OCI-LY3 (cell line): ENCODE data around the gene IL17RD.

ENCODE experiments used
- H2AFZ ChIP-seq: fragments of 200-600, 300-600 bp; shearing (Covaris generic); 2 replicates; pipeline ENCODE4 v1.6.0; 2014; ENCODE audit warnings: antibody characterized with exemption, low read depth, low read length
- H3K27ac ChIP-seq: fragments of 200-600, 300-600 bp; sonication (generic); 2 replicates; pipeline ENCODE4 v1.5.1; 2014; ENCODE audit warnings: mild to moderate bottlenecking, low read length, moderate library complexity, mixed read lengths
- H3K27me3 ChIP-seq: fragments of 200-600, 300-600 bp; sonication (generic); 2 replicates; pipeline ENCODE4 v1.6.1; 2014; ENCODE audit warnings: low read depth, low read length, mixed read lengths
- H3K36me3 ChIP-seq: fragments of 200-600, 300-600 bp; sonication (generic); replicated peaks from 2 replicates; pipeline ENCODE3; 2014; ENCODE audit warnings: low read depth, low read length, mixed read lengths
- H3K4me1 ChIP-seq: fragments of 300-600, 200-600 bp; sonication (generic); 2 replicates; pipeline ENCODE4 v1.6.1; 2014; ENCODE audit warnings: low read length, mixed read lengths
- H3K4me2 ChIP-seq: fragments of 200-600, 300-600 bp; sonication (generic); 2 replicates; pipeline ENCODE4 v1.6.1; 2014; ENCODE audit warnings: low read length, mixed read lengths
- H3K4me3 ChIP-seq: fragments of 300-600, 200-600 bp; sonication (generic); 2 replicates; pipeline ENCODE4 v1.5.1; 2014; ENCODE audit warnings: antibody characterized with exemption, mild to moderate bottlenecking, low read length, moderate library complexity
- H3K79me2 ChIP-seq: fragments of 300-600, 200-600 bp; shearing (Covaris generic); 2 replicates; pipeline ENCODE4 v1.6.1; 2014; ENCODE audit warnings: mild to moderate bottlenecking, low read length, mixed read lengths
- H3K9ac ChIP-seq: fragments of 300-600, 200-600 bp; shearing (Covaris generic); 2 replicates; pipeline ENCODE4 v1.6.0; 2014; ENCODE audit warnings: mild to moderate bottlenecking, low read length, moderate library complexity
- H3K9me3 ChIP-seq: fragments of 200-600, 300-600 bp; shearing (Covaris generic); 2 replicates; pipeline ENCODE4 v1.6.1; 2014; ENCODE audit warnings: low read length, mixed read lengths; ENCODE audit not compliant: insufficient read depth
- H4K20me1 ChIP-seq: fragments of 200-600, 300-600 bp; sonication (generic); 2 replicates; pipeline ENCODE4 v1.6.1; 2016; ENCODE audit warnings: low read length, mixed read lengths; ENCODE audit not compliant: insufficient read depth
- EZH2phosphoT487 ChIP-seq: fragments of 200-600 bp; shearing (Covaris generic); IDR thresholded peaks from 2 replicates; pipeline ENCODE4 v1.6.1; 2018; ENCODE audit warnings: antibody characterized with exemption, mixed run types, low read depth
- TF ChIP-seq, protein P1 (sequence below): fragments of 200-600, 300-600 bp; sonication (generic); IDR thresholded peaks from 2 replicates; pipeline ENCODE4 v1.5.1; 2014; ENCODE audit warnings: antibody characterized with exemption, low read length, low read depth

The IL17RD gene

DNA sequence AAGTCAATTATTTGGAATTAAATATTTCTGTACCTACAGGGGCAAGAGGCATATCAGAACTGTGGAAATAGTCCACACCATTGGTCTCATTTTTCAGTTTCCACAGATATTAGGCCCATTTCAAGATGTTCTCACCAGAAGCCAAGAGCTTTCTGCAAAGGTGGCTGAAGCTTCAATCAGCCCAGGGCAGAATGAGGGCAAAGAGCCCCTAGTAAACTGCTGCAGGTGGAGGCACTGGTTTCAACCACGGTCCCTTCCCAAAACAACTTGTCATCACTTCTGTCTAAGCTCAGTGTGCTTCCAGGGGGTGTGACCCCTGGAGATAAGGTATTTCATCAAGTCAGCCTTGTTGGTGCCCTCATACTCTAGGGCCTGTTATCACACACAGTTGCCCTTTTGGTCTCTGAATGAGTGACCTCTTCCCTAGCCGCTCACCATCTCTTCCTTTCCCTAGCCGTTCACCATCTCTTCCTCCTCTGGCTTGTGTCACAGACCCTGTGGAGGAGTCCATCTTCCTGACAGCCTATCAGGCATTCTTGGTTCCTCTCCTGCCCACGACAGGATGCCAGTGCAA, 21.2 kb downstream of the IL17RD start:
- no peaks in the 10 kb centered on the region for H3K36me3 ChIP-seq
- H3K79me2 ChIP-seq = no peaks in the 10 kb centered on the region
- no peak overlapping the region for H3K4me2 ChIP-seq
- TF ChIP-seq, protein P1, sequence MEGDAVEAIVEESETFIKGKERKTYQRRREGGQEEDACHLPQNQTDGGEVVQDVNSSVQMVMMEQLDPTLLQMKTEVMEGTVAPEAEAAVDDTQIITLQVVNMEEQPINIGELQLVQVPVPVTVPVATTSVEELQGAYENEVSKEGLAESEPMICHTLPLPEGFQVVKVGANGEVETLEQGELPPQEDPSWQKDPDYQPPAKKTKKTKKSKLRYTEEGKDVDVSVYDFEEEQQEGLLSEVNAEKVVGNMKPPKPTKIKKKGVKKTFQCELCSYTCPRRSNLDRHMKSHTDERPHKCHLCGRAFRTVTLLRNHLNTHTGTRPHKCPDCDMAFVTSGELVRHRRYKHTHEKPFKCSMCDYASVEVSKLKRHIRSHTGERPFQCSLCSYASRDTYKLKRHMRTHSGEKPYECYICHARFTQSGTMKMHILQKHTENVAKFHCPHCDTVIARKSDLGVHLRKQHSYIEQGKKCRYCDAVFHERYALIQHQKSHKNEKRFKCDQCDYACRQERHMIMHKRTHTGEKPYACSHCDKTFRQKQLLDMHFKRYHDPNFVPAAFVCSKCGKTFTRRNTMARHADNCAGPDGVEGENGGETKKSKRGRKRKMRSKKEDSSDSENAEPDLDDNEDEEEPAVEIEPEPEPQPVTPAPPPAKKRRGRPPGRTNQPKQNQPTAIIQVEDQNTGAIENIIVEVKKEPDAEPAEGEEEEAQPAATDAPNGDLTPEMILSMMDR = no peak
- no peak for TF ChIP-seq EZH2phosphoT487
- H4K20me1 ChIP-seq = no peaks in the 10 kb centered on the region
- no peak overlapping the region for H2AFZ ChIP-seq
- no peak overlapping the region for H3K27ac ChIP-seq
- no peaks in the 10 kb centered on the region for H3K4me1 ChIP-seq
- peaks cover 34% of the 10 kb centered on the region for H3K27me3 ChIP-seq
- no peak overlapping the region for H3K4me3 ChIP-seq
- H3K9ac ChIP-seq = no peak overlapping the region
- no peaks in the 10 kb centered on the region for H3K9me3 ChIP-seq

DNA sequence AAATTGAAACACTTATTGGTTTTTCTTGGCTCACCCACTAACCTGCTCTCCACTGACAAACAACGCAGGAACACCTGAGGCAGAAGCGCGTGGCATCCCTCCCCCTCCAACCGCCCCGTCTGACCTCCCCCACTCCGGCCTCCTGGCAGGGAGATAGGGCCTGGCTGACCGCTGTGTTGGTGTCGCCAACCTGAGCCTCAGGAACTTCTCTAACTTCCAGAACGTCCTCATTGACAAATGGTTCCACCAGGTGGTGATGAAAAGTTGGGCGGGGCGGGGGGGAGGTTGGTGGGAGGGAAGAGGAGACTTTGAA, 22.8 kb downstream of the IL17RD start:
- Histone ChIP-seq H3K79me2 (no peaks in the 10 kb centered on the region), H3K4me2 (no peak overlapping the region), H3K4me1 (no peaks in the 10 kb centered on the region), H3K27me3 (peaks cover 34% of the 10 kb centered on the region), H3K4me3 (no peak overlapping the region), H3K9me3 (no peaks in the 10 kb centered on the region), H3K9ac (no peak overlapping the region), H3K27ac (no peak overlapping the region), H3K36me3 (no peaks in the 10 kb centered on the region), H2AFZ (no peak overlapping the region), H4K20me1 (no peaks in the 10 kb centered on the region)
- TF ChIP-seq, protein P1 = no peak
- no peak for TF ChIP-seq EZH2phosphoT487

DNA sequence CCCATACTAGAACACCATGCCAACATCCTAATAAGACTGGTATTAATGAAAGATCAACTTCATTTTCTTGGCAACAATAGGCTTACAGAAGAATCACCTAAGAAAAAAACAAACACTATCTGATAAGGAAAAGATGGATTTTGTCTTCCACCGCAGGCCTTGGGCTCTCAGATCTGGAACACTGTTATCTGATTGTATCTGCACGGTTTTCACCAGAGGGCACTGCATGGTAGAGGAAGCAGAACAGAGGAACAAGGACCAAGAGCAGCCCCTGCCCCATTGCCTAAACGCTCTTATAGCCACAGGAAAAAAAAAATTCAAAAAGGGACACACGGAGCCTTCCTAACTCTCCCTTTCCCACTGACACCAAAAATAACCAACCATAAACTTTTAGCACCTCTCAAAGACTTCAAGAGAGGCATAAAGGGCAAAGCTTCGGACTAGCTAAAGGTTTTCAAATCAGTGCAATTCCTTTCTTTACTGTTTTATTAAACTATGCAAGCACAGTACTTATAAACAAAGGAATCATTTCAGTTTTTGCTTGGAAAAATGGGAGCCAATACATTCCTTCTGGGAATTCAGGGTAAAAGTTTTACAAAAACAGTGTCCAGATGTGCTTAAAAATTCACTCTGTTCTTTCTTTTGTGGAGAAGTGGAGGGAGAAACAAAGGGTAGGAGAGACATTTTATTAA, 23.3 kb downstream of the IL17RD start:
- no peaks in the 10 kb centered on the region for H4K20me1 ChIP-seq
- no peak overlapping the region for H3K9ac ChIP-seq
- no peaks in the 10 kb centered on the region for H3K4me1 ChIP-seq
- no peak overlapping the region for H3K4me2 ChIP-seq
- no peak for TF ChIP-seq EZH2phosphoT487
- TF ChIP-seq, protein P1 = peak; percentile 26
- no peaks in the 10 kb centered on the region for H3K79me2 ChIP-seq
- H3K27ac ChIP-seq = no peak overlapping the region
- H3K27me3 ChIP-seq = peaks cover 35% of the 10 kb centered on the region
- H2AFZ ChIP-seq = no peak overlapping the region
- H3K4me3 ChIP-seq = no peak overlapping the region
- no peaks in the 10 kb centered on the region for H3K9me3 ChIP-seq
- H3K36me3 ChIP-seq = no peaks in the 10 kb centered on the region

DNA sequence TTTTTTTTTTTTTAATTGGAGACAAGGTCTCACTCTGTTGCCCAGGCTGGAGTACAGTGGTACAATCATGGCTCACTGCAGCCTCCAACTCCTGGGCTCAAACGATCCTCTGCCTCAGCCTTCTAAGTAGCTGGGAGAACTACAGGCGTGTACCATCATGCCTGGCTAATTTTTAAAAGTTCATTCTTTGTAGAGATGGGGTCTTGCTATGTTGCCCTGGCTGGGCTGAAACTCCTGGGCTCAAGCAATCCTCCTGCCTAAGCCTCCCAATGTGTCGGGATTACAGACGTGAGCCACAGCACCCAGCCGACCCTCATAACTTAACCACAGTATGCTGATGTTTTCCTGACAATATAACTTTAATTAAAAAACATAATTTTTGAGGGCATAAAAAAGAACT, 24.3 kb downstream of the IL17RD start:
- H3K79me2 ChIP-seq = no peaks in the 10 kb centered on the region
- no peaks in the 10 kb centered on the region for H3K9me3 ChIP-seq
- no peak for TF ChIP-seq EZH2phosphoT487
- TF ChIP-seq, protein P1 = no peak

More for the DNA sequence above, 24.3 kb downstream of the IL17RD start:
- H3K36me3 ChIP-seq = no peaks in the 10 kb centered on the region
- no peak overlapping the region for H3K4me3 ChIP-seq
- no peaks in the 10 kb centered on the region for H4K20me1 ChIP-seq
- H3K9ac ChIP-seq = no peak overlapping the region
- peaks cover 39% of the 10 kb centered on the region for H3K27me3 ChIP-seq
- H3K4me1 ChIP-seq = no peaks in the 10 kb centered on the region
- H2AFZ ChIP-seq = no peak overlapping the region
- no peak overlapping the region for H3K4me2 ChIP-seq
- no peak overlapping the region for H3K27ac ChIP-seq
